Hematopoietic multipotent progenitor cell treated with erythropoietin and hydrocortisone succinate and interleukin-3 and kit ligand, for 4 days (in vitro differentiated cells): ENCODE data around the gene KRT7.
"Not testable (repeated sequence)": the region's sequence is repeated elsewhere in the genome, so short reads cannot be mapped to it uniquely, and the experiment has no call there.

Experiments used
- DNase-seq: peaks from one replicate; pipeline ENCODE4 v3.0.0-alpha.2; 2015

KRT7 gene

GRCh38 chr12:52245962-52246569, 13.0 kb downstream of the KRT7 start:
- DNase-seq, result no peak

DNA sequence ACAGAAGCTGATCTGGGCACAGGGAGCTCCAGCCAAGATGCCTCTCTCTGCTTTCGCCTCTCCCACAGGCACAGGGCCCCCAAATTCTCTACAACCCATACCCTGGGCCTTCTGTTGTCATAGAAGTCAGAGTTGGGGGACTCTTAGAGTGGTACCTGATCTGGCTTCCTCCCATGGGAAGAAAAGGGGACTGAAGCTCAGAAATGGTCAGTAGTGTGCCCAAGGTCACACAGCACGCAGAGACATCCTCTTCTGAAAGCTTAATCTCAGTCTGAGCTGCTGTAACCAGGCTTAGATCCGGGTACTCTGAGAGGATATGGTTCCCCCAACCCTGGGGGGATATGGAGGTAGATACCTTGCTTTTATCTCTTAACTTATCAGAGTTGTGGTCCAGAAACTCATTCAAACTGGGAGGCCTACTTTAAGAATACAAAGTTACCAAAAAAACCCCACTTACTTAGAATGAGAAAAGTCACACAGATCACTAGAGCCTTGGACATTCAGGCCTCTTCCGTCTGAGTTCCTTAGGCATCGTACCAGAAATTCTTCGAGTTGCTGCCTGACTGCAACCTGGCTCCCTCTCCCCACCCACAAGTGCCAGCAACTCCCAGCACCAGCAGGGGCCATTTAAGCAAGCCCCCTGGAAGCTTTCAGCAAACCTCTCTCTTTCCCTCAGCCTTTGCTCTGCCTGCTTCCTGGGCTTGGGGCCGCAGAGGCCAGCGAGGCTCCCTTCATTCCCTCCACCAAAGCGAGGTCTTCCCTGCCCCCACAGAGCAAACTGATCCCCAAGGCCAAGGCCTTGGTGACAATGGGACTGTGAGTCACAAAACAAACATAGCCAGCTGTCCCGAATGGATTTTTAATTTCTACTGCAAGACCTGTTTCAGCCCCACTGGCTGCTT, 13.9 kb downstream of the KRT7 start:
- DNase-seq, result no peak

- DNase-seq, result no peak
Observed at GRCh38 chr12:52247622-52248540, 14.8 kb downstream of the KRT7 start.

DNA sequence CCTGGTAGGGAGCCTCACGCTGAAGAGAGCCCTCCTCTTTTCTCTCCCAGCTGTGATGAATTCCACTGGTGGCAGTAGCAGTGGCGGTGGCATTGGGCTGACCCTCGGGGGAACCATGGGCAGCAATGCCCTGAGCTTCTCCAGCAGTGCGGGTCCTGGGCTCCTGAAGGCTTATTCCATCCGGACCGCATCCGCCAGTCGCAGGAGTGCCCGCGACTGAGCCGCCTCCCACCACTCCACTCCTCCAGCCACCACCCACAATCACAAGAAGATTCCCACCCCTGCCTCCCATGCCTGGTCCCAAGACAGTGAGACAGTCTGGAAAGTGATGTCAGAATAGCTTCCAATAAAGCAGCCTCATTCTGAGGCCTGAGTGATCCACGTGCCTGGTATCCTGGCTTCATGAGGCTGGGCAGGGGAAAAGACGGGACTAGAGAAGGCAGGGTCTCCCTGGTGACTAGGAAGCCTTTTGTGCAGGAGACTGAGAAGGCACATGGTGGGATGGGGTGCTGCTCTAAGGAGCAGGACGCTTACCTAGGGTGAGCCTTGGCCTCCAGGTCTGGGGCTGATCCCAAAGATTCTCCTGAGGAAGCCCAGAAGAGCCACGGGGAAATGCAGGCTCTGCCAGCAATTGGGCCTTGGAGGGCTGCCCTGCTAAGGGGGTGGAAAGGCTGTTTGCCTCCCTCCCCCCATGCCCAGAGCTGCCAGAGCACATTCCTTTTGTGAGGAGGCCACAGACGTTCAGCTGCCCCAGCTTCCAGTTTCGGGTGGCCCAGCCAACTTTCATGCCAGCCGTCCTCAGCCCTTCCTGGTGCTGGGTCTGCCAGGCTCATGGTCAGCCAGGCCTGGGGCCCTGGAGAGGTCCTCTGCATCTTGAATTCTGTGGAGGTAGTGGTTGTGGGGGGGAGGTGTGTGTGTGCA, 15.8 kb downstream of the KRT7 start:
- no peak for DNase-seq

DNA sequence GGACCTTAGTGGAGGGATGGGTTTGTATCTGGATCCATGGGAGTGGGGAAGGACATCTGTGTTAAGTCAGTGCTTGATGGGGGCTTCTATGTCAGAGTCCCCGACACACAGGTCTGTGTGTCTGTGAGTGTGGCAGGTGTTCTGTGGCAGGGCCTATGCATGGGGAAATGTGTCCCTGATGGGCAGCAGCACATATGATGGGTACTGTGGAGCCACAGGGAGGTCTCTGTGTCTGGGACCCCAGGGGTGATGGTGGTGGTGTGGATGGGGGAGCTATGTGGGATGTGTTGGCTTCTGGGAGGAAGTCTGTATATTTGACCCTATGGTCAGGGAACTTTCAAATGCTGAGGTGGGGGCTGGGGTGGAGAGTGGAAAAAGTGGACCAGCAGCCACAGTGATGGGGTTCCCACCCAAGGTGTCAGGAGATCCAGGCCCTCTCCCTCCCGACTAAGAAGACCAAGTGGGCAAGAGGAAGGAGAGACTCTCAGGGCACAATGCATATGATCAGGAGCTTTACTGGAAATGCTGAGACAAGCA, 16.5 kb downstream of the KRT7 start:
- DNase-seq, result no peak

DNA sequence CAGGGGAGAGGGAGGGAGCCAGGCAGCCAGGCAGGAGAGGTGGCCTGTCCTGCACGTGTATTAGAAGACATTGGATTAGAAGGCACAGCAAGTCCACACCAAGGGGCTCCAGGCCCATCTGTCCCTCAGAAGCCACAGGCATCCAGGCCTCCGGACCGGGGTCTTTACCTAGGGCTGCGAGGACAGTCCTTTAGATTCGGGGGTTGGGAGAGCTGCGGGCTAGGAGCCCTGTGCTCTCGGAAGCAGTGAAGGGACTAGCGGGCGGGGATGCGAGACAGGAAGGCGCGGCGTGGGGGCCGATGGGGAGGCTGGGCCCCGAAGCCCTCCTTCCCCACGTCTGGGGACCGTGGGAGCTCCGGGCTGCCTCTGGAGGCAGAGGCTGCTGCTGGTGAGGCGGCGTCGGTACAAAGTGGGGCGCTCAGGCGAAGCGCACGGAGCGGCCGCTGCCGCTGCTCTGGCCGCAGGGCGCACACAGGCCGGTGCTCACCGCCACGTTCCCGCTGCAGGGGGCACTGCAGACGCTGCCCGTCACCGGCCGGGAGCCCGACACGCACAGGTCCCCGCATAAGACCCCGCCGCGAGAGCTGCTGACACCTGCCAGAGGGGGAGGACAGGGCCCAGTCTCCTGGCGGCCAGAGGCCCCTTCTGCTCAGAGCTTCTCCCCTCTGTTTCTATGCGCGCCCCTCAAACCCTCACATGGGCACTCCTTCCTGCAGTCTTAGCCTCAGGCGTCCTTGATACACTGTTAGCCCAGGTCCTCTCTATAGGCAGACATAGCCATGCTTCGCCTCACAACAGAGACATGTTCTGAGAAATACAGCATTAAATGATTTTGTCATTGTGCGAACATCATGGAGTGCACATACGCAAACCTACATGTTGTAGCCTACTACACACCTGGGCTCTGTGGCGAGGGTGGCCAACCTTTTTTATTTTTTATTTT, 17.3 kb downstream of the KRT7 start:
- DNase-seq, result peak; percentile 20

DNA sequence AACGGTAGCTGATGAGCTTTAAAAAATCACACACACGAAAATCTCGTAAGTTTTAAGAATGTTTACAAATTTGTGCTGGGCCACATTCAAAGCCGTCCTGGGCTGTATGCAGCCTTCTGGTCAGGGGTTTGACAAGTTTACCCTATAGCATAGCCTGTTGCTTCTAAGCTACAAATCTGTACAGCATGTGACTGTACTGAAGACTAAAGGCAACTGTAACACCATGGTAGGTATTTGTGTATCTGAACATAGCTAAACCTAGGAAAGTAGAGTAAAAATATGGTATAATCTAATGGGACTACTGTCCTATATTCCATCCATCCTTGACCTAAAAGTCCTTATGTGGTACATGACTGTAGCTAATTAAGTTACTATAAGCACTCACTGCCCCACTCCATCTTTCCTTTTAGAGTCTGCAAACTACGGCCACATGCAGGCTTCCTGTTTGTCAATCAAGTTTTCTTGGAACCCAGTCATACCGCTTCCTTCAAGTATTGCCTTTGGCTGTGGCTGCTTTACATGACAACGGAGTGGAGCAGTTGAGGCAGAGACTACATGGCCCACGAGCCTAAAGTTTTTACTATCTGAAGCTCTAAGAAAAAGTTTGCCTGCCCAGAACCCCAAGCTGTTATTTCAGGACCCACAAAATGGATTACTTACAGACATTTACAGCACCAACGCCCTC, 18.5 kb downstream of the KRT7 start:
- DNase-seq, result peak; percentile 58

DNA sequence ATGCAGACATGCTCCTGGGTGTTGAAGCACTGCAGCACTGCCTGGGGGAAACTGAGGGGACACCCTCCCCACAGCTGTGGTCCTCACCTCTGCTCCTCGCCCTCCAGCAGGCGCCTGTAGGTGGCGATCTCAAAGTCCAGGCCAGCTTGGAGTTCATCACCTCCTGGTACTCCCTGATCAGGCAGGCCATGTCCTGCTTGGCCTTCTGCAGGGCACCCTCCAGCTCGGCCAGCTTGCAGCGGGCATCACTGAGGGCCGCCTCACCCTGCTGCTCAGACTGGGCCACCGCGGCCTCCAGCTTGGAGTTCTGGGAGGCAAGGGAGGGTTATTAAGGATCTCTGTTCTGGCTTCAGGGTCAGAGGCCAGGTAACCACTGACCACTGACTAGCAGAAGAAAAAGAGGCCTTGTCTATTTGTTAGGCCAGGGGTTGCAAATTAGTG, 19.2 kb downstream of the KRT7 start:
- DNase-seq, result peak; percentile 20

GRCh38 chr12:52252728-52253343, 19.8 kb downstream of the KRT7 start:
- no peak for DNase-seq

DNA sequence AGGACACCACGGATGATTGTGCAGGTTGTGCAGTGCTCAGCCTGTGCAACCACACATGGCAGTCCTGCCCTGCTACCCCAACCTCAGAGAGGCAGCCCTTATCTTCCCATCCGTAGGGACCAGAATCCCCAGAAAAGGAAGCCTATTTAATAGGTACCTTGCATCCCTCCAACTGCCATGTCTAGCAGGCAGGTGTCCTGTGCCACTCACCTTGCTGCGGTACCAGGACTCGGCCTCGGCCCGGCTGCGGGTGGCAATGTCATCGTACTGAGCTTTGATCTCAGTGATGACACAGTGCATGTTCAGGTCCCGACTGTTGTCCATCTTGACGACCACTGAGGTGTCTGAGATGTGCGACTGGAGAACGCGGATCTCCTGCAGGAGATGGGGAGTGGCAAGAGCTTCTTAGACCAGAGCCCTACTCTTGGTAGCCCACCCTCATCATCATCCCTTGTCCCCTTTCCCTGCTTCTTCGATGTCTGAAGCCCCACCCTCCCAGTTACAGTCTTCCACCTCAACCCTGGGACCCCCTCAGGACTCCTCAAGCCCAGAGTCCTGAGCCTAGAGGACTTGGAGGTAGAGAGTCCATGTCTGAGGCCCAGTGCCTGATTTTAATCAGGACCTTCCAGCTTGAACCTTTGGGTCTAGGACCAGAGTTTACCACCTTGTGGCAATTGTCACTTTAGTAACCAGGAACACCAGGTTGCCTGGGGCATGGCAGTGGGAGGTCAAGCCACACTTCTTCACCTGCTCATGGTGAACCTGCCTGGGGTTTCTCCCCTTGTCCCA, 20.5 kb downstream of the KRT7 start:
- DNase-seq, result no peak

- DNase-seq, result no peak
Observed at GRCh38 chr12:52254180-52254964, 21.3 kb downstream of the KRT7 start.

- no peak for DNase-seq
Observed at GRCh38 chr12:52254965-52255751, 22.1 kb downstream of the KRT7 start.

DNA sequence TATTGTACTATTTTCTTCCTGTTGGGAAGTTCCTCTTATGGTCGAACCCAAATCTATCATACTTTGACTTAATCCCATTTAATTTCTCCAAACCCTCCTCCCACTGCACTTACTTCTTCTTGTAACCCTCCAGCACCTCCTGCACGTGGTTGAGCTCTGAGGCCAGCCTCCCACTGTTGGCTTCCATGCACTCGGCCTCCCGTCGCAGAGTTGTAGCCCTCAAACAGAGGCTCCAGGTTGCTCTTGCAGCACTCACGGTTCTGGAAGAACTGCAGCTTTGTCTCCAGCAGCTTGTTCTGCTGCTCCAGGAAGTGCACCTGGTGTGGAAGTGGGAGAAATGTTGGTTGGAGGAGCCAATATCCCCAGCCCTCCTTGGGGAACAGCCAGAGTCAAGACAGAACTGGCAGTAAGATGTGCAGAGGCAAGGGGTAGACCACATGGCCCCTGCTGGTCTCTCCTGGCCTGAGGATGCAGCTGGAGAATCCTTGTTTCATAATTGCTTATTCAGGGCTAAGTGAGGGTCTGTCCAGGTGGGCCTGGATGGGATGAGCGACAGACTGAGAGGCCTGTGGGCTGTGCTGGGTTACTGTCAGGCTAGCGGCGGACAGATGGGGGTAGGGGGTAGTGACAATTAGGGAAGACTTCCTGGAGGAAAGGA, 23.0 kb downstream of the KRT7 start:
- DNase-seq, result no peak

DNA sequence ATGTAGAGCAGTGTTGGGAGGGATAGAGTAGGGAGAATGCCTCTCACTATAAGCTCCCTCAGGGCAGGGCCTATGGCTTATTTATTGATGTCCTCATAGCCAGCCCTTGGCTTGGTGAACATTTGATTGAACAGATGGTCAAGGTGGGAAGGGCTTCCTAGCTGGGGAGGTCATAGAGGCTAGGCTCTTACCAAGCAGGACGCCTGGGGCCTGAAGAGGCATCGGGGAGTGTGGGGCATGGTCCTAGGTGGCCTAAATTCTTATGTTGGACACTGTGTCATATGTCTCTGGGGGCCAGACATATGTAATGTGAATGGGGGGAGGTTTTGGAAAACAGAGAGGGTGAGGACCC, 23.5 kb downstream of the KRT7 start:
- no peak for DNase-seq

- no peak for DNase-seq
Observed at GRCh38 chr12:52257074-52257551, 24.1 kb downstream of the KRT7 start.

DNA sequence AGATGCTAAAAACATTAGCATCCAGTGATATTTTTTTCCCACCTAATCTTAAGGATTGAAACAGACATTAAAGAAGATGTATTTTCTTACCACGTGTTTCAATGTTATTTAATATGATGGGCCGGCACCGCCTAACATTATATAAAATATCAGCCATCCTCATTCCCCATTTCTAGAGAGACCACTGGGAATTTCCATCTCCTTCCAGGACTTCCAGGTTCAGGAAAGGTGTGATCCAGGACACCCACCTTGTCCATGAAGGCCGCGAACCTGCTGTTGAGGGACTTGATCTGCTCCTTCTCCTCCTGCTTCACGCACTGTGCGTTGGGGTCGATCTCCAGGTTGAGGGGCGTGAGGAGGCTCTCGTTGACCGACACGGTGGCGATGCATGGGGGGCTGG, 24.9 kb downstream of the KRT7 start:
- not testable (repeated sequence) for DNase-seq
